HepG2 (cell line): Measurements from ENCODE around the gene HOXA6. TPM values are rescaled to one million over a fixed set of nuclear protein-coding genes. Genes with fewer than 3 reads are reported as not detected.
A peak's percentile ranks its signal among the peaks of the same experiment; 100 is the strongest.

Experiments
- ADNP ChIP-seq: sonication (generic); formaldehyde crosslinking; IDR thresholded peaks from 2 replicates; pipeline ENCODE4 v1.4.0; 2020; ENCODE audit warnings: missing genetic modification reagents
- ASH2L ChIP-seq: fragments of 300-600, 200-600 bp; sonication (generic); IDR thresholded peaks from 2 replicates; pipeline ENCODE4 v1.7.0; 2017; ENCODE audit warnings: low read depth, mild to moderate bottlenecking, moderate library complexity, mixed read lengths, low read length; ENCODE audit not compliant: insufficient read length
- EED ChIP-seq: sonication (generic); formaldehyde crosslinking; IDR thresholded peaks from 2 replicates; pipeline ENCODE4 v1.5.0; 2020; ENCODE audit warnings: mild to moderate bottlenecking, missing genetic modification reagents
- IRX3 ChIP-seq: sonication (generic); formaldehyde crosslinking; IDR thresholded peaks from 2 replicates; pipeline ENCODE4 v1.8.1; 2023; ENCODE audit warnings: mild to moderate bottlenecking, low read depth, missing genetic modification reagents, borderline replicate concordance
- MAF1 ChIP-seq: sonication (generic); formaldehyde crosslinking; IDR thresholded peaks from 2 replicates; pipeline ENCODE4 v1.5.0; 2020; ENCODE audit warnings: missing genetic modification reagents, borderline replicate concordance
- MED13 ChIP-seq: sonication (generic); formaldehyde crosslinking; IDR thresholded peaks from 2 replicates; pipeline ENCODE4 v1.5.0; 2020; ENCODE audit warnings: missing genetic modification reagents
- NKX3-1 ChIP-seq: sonication (generic); formaldehyde crosslinking; IDR thresholded peaks from 2 replicates; pipeline ENCODE4 v1.5.0; 2020; ENCODE audit warnings: missing genetic modification reagents
- PHF20 ChIP-seq: sonication (generic); formaldehyde crosslinking; IDR thresholded peaks from 2 replicates; pipeline ENCODE4 v1.5.0; 2020; ENCODE audit warnings: mild to moderate bottlenecking, missing genetic modification reagents
- PLRG1 ChIP-seq: fragments of 450-650 bp; conservative IDR thresholded peaks from 2 replicates; pipeline ENCODE4 v1.6.1; 2016
- REL ChIP-seq: sonication (generic); formaldehyde crosslinking; conservative IDR thresholded peaks from 2 replicates; pipeline ENCODE4 v1.8.0; 2022; ENCODE audit warnings: mild to moderate bottlenecking, missing genetic modification reagents, moderate library complexity
- RFXAP ChIP-seq: sonication (generic); formaldehyde crosslinking; IDR thresholded peaks from 2 replicates; pipeline ENCODE4 v1.4.0; 2020; ENCODE audit warnings: missing genetic modification reagents, borderline replicate concordance
- ZNF10 ChIP-seq: sonication (generic); formaldehyde crosslinking; IDR thresholded peaks from 2 replicates; pipeline ENCODE4 v1.4.0; 2020; ENCODE audit warnings: mild to moderate bottlenecking, low read depth, missing genetic modification reagents, borderline replicate concordance
- ZNF12 ChIP-seq: sonication (generic); formaldehyde crosslinking; IDR thresholded peaks from 2 replicates; pipeline ENCODE4 v1.5.0; 2020; ENCODE audit warnings: missing genetic modification reagents
- ZNF441 ChIP-seq: sonication (generic); formaldehyde crosslinking; IDR thresholded peaks from 2 replicates; pipeline ENCODE4 v1.7.0; 2021; ENCODE audit warnings: missing genetic modification reagents, borderline replicate concordance
- ZNF547 ChIP-seq: sonication (generic); formaldehyde crosslinking; IDR thresholded peaks from 2 replicates; pipeline ENCODE4 v1.5.1; 2020; ENCODE audit warnings: mild to moderate bottlenecking, missing genetic modification reagents
- ZNF737 ChIP-seq: sonication (generic); formaldehyde crosslinking; IDR thresholded peaks from 2 replicates; pipeline ENCODE4 v1.5.0; 2020; ENCODE audit warnings: missing genetic modification reagents, mild to moderate bottlenecking, borderline replicate concordance
- polyA plus RNA-seq, 8 experiments: library from polyadenylated mRNA; depleted of rRNA in 3 of 8; stranded (reverse) in 7 of 8; unstranded in 1 of 8; fragments of >200 nt; fragmentation: Illumina TruSeq in 4 of 8; extraction: Trizol in 4 of 8; gene quantifications; 2 replicates each; pipeline versions ENCODE4 v1.2.1 to v1.2.3, GENCODE V29; 2011 to 2016; ENCODE audit warnings: low read depth in 4 of 8, missing spikeins in 1 of 8, mixed read lengths in 1 of 8; ENCODE audit not compliant: insufficient read depth in 1 of 8
- total RNA-seq, 5 experiments: library from RNA; depleted of rRNA; stranded (reverse); fragments of >200 nt; fragmentation: Illumina TruSeq; extraction: Trizol; gene quantifications; 2 replicates each; pipeline ENCODE4 v1.2.3, GENCODE V29; 2016; ENCODE audit warnings: low read depth in 1 of 5
- TF ChIP-seq, protein P1 (sequence below): sonication (generic); formaldehyde crosslinking; conservative IDR thresholded peaks from 2 replicates; pipeline ENCODE4 v1.4.0; 2020; ENCODE audit warnings: mild to moderate bottlenecking, missing genetic modification reagents, moderate library complexity
- TF ChIP-seq, protein P2 (sequence below): sonication (generic); formaldehyde crosslinking; IDR thresholded peaks from 2 replicates; pipeline ENCODE4 v1.5.1; 2020; ENCODE audit warnings: missing genetic modification reagents, mild to moderate bottlenecking, borderline replicate concordance
- TF ChIP-seq, protein P3 (sequence below): sonication (generic); formaldehyde crosslinking; IDR thresholded peaks from 2 replicates; pipeline ENCODE4 v1.4.0; 2020; ENCODE audit warnings: missing genetic modification reagents, borderline replicate concordance
- TF ChIP-seq, protein P4 (sequence below): IDR thresholded peaks from 2 replicates; pipeline ENCODE4 v1.6.1; 2016; ENCODE audit warnings: missing compliant biosample characterization, missing genetic modification reagents, borderline replicate concordance

Gene HOXA6
- total and polyA plus RNA-seq, 2 of the 13 experiments (the other 11 are each of a cell fraction or from before 2014, with no cell fraction given) = 1.3 to 1.5 TPM

DNA sequence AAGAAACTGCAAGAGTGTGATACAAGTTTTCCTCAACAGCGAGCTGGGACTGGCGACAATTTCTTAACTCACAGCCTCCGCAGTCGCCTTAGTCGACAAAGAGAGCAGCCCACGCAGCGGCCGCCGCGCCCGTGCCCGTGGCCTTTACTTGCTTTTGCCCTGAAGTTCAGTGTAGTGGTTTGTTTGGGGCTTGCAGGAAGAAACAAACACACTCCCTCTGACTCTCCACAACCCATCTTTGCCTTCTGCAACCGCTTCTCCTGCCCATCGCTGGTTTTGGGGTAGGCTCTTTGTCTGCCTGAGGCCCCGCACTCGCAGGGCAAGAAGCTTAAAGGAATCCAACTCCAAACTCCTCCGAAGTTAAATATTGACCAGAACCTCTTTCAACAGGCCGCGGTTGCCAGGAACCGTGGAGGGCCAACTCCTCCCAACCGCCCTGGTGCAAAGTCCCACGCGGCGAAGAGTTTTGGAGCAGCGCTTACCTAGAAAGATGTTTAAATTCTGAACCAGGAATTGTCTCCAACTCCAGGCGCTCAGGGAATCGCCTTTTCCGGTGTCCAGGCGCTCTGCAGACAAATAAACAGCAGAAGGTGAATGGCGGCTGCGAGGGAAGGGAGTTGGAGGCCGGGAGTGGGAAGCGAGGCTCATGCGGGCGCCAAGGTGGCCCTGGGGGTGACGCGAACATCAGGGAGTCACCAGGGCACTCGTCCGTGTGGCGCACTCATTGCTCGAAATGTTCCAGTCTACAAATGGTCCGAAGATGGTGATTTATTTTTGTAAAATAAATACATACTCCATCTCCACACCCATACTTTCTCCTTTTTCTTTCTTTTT, 25.3 kb downstream of the HOXA6 start (continued):
- TF ChIP-seq, protein P1, sequence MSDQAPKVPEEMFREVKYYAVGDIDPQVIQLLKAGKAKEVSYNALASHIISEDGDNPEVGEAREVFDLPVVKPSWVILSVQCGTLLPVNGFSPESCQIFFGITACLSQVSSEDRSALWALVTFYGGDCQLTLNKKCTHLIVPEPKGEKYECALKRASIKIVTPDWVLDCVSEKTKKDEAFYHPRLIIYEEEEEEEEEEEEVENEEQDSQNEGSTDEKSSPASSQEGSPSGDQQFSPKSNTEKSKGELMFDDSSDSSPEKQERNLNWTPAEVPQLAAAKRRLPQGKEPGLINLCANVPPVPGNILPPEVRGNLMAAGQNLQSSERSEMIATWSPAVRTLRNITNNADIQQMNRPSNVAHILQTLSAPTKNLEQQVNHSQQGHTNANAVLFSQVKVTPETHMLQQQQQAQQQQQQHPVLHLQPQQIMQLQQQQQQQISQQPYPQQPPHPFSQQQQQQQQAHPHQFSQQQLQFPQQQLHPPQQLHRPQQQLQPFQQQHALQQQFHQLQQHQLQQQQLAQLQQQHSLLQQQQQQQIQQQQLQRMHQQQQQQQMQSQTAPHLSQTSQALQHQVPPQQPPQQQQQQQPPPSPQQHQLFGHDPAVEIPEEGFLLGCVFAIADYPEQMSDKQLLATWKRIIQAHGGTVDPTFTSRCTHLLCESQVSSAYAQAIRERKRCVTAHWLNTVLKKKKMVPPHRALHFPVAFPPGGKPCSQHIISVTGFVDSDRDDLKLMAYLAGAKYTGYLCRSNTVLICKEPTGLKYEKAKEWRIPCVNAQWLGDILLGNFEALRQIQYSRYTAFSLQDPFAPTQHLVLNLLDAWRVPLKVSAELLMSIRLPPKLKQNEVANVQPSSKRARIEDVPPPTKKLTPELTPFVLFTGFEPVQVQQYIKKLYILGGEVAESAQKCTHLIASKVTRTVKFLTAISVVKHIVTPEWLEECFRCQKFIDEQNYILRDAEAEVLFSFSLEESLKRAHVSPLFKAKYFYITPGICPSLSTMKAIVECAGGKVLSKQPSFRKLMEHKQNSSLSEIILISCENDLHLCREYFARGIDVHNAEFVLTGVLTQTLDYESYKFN (CRISPR knock-in tag) = peak; percentile 96
- no peak for TF ChIP-seq ADNP (CRISPR knock-in tag)
- TF ChIP-seq ZNF441 = no peak; the same call in 1 of the 2 replicates
- peak; percentile 19; the same call in 1 of the 2 replicates for TF ChIP-seq NKX3-1 (CRISPR knock-in tag)
- peak; percentile 80 for TF ChIP-seq ASH2L
- no peak for TF ChIP-seq PLRG1
- TF ChIP-seq, protein P2, sequence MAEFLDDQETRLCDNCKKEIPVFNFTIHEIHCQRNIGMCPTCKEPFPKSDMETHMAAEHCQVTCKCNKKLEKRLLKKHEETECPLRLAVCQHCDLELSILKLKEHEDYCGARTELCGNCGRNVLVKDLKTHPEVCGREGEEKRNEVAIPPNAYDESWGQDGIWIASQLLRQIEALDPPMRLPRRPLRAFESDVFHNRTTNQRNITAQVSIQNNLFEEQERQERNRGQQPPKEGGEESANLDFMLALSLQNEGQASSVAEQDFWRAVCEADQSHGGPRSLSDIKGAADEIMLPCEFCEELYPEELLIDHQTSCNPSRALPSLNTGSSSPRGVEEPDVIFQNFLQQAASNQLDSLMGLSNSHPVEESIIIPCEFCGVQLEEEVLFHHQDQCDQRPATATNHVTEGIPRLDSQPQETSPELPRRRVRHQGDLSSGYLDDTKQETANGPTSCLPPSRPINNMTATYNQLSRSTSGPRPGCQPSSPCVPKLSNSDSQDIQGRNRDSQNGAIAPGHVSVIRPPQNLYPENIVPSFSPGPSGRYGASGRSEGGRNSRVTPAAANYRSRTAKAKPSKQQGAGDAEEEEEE = no peak
- TF ChIP-seq ZNF547 (CRISPR knock-in tag) = no peak
- TF ChIP-seq ZNF12 (CRISPR knock-in tag) = no peak
- no peak; the same call in 1 of the 2 replicates for TF ChIP-seq RFXAP (CRISPR knock-in tag)
- no peak for TF ChIP-seq ZNF737 (CRISPR knock-in tag)
- no peak for TF ChIP-seq MED13
- TF ChIP-seq PHF20 (CRISPR knock-in tag) = 0 out of 2 replicates have a peak, but pooled peaks have one; percentile 44
- TF ChIP-seq EED = no peak
- TF ChIP-seq, protein P3, sequence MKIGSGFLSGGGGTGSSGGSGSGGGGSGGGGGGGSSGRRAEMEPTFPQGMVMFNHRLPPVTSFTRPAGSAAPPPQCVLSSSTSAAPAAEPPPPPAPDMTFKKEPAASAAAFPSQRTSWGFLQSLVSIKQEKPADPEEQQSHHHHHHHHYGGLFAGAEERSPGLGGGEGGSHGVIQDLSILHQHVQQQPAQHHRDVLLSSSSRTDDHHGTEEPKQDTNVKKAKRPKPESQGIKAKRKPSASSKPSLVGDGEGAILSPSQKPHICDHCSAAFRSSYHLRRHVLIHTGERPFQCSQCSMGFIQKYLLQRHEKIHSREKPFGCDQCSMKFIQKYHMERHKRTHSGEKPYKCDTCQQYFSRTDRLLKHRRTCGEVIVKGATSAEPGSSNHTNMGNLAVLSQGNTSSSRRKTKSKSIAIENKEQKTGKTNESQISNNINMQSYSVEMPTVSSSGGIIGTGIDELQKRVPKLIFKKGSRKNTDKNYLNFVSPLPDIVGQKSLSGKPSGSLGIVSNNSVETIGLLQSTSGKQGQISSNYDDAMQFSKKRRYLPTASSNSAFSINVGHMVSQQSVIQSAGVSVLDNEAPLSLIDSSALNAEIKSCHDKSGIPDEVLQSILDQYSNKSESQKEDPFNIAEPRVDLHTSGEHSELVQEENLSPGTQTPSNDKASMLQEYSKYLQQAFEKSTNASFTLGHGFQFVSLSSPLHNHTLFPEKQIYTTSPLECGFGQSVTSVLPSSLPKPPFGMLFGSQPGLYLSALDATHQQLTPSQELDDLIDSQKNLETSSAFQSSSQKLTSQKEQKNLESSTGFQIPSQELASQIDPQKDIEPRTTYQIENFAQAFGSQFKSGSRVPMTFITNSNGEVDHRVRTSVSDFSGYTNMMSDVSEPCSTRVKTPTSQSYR (CRISPR knock-in tag) = no peak
- no peak for TF ChIP-seq ZNF10 (CRISPR knock-in tag)
- no peak; the same call in 1 of the 2 replicates for TF ChIP-seq IRX3 (CRISPR knock-in tag)
- no peak for TF ChIP-seq MAF1
- no peak for TF ChIP-seq REL (CRISPR knock-in tag)
- TF ChIP-seq, protein P4, sequence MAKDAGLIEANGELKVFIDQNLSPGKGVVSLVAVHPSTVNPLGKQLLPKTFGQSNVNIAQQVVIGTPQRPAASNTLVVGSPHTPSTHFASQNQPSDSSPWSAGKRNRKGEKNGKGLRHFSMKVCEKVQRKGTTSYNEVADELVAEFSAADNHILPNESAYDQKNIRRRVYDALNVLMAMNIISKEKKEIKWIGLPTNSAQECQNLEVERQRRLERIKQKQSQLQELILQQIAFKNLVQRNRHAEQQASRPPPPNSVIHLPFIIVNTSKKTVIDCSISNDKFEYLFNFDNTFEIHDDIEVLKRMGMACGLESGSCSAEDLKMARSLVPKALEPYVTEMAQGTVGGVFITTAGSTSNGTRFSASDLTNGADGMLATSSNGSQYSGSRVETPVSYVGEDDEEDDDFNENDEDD (CRISPR knock-in tag) = no peak
